ENCODE measurements around the gene EP400.

Gene EP400

GRCh38 chr12:131911851-131912477 is 37.8 kb upstream of the EP400 start:
- no peak for DNase-seq (ENCODE audit: low spot score)

GRCh38 chr12:131912518-131913274 is 37.0 kb upstream of the EP400 start:
- DNase-seq (ENCODE audit: low spot score), result no peak

- DNase-seq (ENCODE audit: low spot score), result no peak
These were observed 36.1 kb upstream of the EP400 start for GRCh38 chr12:131913666-131914065.

GRCh38 chr12:131914179-131914702 is 35.5 kb upstream of the EP400 start:
- no peak for DNase-seq (ENCODE audit: low spot score)

- no peak for DNase-seq (ENCODE audit: low spot score)
These were observed 34.6 kb upstream of the EP400 start for GRCh38 chr12:131915000-131915689.

GRCh38 chr12:131915823-131916222 is 33.9 kb upstream of the EP400 start:
- DNase-seq (ENCODE audit: low spot score), result no peak

- no peak for DNase-seq (ENCODE audit: low spot score)
These were observed 33.2 kb upstream of the EP400 start for GRCh38 chr12:131916306-131917138.

GRCh38 chr12:131917139-131917710 is 32.5 kb upstream of the EP400 start:
- no peak for DNase-seq (ENCODE audit: low spot score)

GRCh38 chr12:131917711-131918306 is 31.9 kb upstream of the EP400 start:
- DNase-seq (ENCODE audit: low spot score), result no peak

- DNase-seq (ENCODE audit: low spot score), result no peak
These were observed 31.3 kb upstream of the EP400 start for GRCh38 chr12:131918311-131919050.

GRCh38 chr12:131919051-131919347 is 30.7 kb upstream of the EP400 start:
- DNase-seq (ENCODE audit: low spot score), result no peak

GRCh38 chr12:131919366-131920156 is 30.2 kb upstream of the EP400 start:
- DNase-seq (ENCODE audit: low spot score), result no peak

GRCh38 chr12:131920157-131920508 is 29.6 kb upstream of the EP400 start:
- DNase-seq (ENCODE audit: low spot score), result no peak

GRCh38 chr12:131920902-131921840 is 28.6 kb upstream of the EP400 start:
- DNase-seq (ENCODE audit: low spot score), result no peak

GRCh38 chr12:131921866-131922769 is 27.6 kb upstream of the EP400 start:
- no peak for DNase-seq (ENCODE audit: low spot score)

GRCh38 chr12:131922772-131923171 is 27.0 kb upstream of the EP400 start:
- DNase-seq (ENCODE audit: low spot score), result no peak

- DNase-seq (ENCODE audit: low spot score), result no peak
These were observed 26.5 kb upstream of the EP400 start for GRCh38 chr12:131923260-131923659.

All from HuH-7.5 (cell line).